AG09319 (cell line): Measurements from ENCODE around the gene KRTAP12-3.

Experiments used
- DNase-seq: peaks from one replicate; pipeline ENCODE4 v3.0.0-alpha.2; 2010; ENCODE audit warnings: low read depth; ENCODE audit errors: extremely low read depth
- TF ChIP-seq, protein P1 (sequence below): IDR thresholded peaks from 2 replicates; pipeline ENCODE4 v1.5.1; 2011; ENCODE audit warnings: low read depth, mild to moderate bottlenecking, inconsistent platforms, low read length, moderate library complexity

KRTAP12-3 gene

DNA sequence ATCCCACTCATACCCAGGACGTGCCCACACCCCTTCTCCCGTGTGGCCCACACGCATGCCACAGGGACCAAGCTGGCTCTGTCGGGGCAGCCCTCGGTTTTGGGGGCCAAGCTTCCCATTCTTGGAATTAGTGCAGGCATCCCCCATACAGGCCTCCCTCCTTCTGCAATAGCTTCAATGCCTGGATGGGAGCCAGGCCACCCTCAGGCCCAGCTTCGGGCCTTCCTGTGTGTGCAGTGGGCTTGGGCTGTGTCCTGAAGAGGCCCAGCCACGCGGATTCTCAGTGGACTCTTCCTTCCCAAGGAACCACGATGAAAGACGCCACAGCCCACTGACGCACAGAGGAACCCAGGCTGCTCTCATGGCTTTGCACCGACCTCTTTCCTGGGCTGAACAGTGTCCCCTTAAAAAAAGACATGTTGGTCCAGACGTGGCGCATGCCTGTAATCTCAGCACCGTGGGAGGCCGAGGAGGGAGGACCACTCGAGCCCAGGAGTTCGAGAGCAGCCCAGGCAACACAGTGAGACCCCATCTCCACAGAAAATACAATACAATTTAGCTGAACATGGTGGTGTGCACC is 8.1 kb upstream of the KRTAP12-3 start:
- TF ChIP-seq, protein P1, sequence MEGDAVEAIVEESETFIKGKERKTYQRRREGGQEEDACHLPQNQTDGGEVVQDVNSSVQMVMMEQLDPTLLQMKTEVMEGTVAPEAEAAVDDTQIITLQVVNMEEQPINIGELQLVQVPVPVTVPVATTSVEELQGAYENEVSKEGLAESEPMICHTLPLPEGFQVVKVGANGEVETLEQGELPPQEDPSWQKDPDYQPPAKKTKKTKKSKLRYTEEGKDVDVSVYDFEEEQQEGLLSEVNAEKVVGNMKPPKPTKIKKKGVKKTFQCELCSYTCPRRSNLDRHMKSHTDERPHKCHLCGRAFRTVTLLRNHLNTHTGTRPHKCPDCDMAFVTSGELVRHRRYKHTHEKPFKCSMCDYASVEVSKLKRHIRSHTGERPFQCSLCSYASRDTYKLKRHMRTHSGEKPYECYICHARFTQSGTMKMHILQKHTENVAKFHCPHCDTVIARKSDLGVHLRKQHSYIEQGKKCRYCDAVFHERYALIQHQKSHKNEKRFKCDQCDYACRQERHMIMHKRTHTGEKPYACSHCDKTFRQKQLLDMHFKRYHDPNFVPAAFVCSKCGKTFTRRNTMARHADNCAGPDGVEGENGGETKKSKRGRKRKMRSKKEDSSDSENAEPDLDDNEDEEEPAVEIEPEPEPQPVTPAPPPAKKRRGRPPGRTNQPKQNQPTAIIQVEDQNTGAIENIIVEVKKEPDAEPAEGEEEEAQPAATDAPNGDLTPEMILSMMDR: no peak
- DNase-seq: no peak

DNA sequence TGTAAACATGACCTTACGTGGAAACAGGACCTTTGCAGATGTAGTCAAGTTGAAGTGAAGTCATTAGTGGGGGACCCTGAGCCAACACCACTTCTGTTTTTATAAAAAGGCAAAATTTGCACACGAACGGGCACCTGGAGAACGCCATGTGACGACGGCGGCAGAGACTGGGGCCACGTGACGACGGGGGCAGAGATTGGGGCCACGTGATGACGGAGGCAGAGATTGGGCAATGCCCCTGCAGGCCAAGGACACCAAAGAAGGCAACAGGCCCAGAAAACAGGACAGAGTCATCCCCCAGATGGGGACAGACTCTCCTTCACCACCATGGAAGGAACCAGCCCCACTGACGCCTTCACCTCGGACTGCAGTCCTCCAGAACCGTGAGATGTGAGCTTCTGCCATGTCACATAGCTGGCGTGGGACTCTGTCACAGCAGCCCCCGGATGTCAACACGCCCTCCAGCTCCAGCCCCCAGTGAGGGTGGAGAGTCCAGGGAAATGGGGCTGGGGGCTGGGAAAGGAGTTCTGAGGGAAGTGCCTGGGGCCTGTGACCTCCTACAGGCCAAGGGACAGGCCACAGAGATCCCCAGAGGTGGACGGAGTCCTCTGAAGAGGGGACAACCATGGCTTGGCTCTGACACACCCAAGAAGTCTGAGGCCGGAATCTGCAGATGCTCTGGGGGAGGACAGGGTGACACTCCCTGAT is 7.3 kb upstream of the KRTAP12-3 start:
- no peak for DNase-seq
- TF ChIP-seq, protein P1: no peak

DNA sequence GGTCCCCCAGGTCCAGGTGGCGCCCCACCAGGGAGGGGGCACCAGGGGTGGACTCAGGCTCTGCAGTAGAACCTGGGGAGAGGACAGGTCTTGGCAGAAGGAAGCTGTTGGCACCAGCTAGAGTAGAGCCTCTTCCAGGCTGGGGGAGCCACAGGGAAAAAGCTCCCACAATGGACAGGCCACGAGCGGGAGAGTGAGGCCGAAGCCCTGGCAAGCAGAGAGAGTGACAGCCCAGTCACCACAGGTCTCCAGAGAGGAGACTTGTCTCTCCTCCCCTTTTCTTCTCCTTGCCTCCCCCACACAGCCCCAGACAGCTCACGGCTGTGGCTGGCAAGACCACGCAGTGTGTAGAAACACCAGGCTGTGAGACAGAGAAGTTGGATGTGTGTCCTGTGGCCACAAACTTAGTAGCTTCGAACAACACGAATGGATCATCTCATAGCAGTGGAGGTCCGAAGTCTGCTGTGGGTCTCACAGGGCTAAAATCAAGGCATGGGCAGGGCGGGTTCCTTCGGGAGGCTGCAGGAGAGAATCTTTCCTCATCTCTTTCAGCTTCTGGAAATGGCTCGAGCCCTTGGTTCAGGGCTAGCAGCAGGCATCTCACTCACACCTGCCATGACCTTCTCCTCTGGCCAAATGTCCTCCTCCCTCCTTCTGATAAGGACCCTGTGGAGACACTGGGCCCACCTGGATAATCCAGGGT is 6.6 kb upstream of the KRTAP12-3 start:
- no peak for DNase-seq
- TF ChIP-seq, protein P1: no peak

DNA sequence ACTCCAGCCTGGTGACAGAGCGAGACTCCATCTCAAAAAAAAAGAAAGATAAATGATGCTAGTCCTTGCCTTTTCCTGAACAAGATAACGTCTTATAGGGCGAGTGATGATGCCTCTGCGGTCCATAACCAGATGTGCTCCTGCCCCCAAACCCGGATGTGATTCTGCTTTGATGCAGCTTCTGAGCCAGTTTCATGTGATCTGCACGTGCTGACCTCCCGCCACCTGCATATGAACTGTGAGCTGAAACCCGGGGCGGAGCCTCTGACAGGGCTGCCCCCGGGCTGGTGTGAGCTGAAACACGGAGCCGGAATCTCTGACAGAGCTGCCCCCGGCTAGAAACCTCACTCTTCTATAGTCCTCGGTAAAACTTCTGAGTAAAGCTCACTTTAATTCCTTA is 4.6 kb upstream of the KRTAP12-3 start:
- TF ChIP-seq, protein P1: no peak
- no peak for DNase-seq

DNA sequence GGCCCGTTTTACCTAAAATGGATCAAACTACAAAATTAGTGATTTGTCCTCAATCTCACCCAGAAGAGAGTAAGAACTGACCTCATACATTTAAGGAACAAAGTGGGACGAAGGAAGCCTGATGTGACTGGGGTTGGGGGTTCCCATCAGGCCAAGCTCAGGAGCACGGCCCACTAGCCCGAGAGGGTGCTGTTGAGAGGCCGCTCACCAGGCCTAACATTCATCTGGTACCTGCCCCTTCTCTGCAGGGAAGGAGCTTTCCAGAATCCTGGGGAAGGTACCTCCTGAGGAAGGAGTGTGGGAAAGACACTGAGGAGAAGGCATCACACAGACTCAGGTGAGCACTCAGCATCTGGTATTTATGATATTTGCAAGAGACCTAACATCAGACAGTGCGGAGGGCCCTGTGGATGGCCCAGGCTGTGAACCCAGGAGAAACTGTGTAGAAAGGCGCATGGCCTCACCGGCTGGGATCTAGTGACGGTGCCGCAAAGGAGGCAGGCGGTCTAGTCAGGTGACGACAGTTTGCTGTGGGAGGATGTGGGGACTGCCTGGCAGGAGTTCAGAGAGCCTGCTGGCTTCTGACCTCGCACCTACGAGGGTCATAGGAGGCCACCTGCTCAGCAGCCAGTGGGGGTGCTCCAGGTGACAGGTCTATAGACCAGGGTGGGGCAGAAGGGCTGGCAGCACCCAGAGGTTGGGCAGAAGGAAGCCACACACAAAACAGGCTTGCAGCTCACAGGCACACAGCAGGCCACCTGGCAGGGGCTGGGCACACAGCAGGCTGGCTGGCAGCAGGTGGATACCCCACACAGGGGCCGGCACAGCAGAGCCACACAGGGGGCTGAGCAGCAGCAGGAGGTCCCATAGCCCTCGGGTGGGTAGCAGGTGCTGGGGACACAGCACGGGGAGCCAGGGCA is 3.8 kb upstream of the KRTAP12-3 start:
- no peak for DNase-seq

DNA sequence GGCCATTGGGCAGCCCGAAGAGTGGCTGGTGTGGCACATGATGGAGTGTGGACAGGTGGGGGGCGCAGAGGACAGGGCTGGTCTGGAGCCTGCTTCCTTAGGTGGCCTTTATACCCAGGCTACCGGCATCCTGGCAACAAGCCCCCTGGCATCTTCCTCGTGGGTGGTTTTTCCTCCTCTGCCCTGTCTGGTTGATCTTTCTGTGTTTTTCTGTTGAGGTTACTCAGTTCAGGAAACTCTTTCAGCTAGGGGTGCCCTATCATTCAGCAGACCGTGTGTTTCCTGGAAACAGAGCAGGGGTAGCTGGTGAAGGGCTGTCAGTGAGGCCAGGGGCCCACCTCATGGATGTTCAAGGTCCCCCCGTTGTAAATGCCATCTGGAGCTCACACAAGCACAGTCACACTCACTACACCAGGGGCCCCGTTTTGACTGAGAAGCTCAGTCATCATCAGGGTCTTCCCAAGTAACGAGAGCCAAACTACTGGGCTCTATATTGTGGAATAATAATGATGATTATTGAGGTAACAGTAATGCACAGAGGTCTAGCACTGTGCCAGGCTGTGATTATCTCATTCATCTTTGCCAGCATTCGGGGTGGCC is 3.1 kb upstream of the KRTAP12-3 start, which contains the start of gene KRTAP12-4:
Gene KRTAP12-4, minus strand, starts transcription at position 84 of the 600 bp plus-strand sequence. Its CDS starts 45 bp downstream, at position 39.
- no peak for DNase-seq
- TF ChIP-seq, protein P1: no peak

More for the DNA sequence above, 3.8 kb upstream of the KRTAP12-3 start:
- TF ChIP-seq, protein P1: no peak
